OCI-LY1 (cell line): Measurements from ENCODE around the gene IL17RB.

Experiments
- CTCF ChIP-seq: fragments of 200-600 bp; sonication (generic), shearing (Covaris generic); IDR thresholded peaks from 2 replicates; pipeline ENCODE4 v1.5.1; 2017; ENCODE audit warnings: mild to moderate bottlenecking, antibody characterized with exemption, low read length, moderate library complexity, mixed read lengths
- EZH2 ChIP-seq: fragments of 200-600 bp; sonication (generic), shearing (Covaris generic); IDR thresholded peaks from 2 replicates; pipeline ENCODE4 v1.8.0; 2017; ENCODE audit warnings: borderline replicate concordance, mixed run types, mild to moderate bottlenecking, antibody characterized with exemption, low read length, moderate library complexity, mixed read lengths

GRCh38 chr3:53818221-53819162, 27.9 kb upstream of the IL17RB start:
- TF ChIP-seq CTCF (no peak), EZH2 (no peak)
